IMR-90 (cell line): ENCODE measurements around the gene RHBDF2. TPM values are rescaled to one million over a fixed set of nuclear protein-coding genes. Genes with fewer than 3 reads are reported as not detected.

Experiments
- ATAC-seq: fragments of 200-7000 bp; cut with Tn5 transposase; 2 replicates; pipeline ENCODE4 v1.9.1; 2020; ENCODE audit warnings: low read depth, mild to moderate bottlenecking, moderate library complexity
- BruUV-seq: library from RNA; stranded (reverse); fragments of 400-500 nt; replicated peaks from 2 replicates; lab custom pipeline; 2021; lab: Mats Ljungman, UMichigan
- CTCF ChIA-PET: fragments of 300-600 bp; formaldehyde crosslinking; extraction: SDS; loops from one replicate; lab custom pipeline; 2021; ENCODE audit warnings: antibody characterized with exemption; lab: Yijun Ruan, JAX
- POLR2A ChIA-PET: fragments of 300-600 bp; sonication (Branson Sonifier 250); formaldehyde crosslinking; loops from one replicate; lab custom pipeline; 2022; ENCODE audit warnings: antibody characterized with exemption; ENCODE audit not compliant: unreplicated experiment; lab: Charles Lee
- DNase-seq: peaks from one replicate; pipeline ENCODE4 v3.0.0; 2013
- H2AFZ ChIP-seq: replicated peaks from 2 replicates; pipeline ENCODE3; 2013; ENCODE audit warnings: low read length, mild to moderate bottlenecking; ENCODE audit not compliant: poor library complexity
- H2AK5ac ChIP-seq: 2 replicates; pipeline ENCODE4 v1.6.1; 2013; ENCODE audit warnings: low read depth, low read length, inconsistent platforms
- H2AK9ac ChIP-seq: replicated peaks from 2 replicates; pipeline ENCODE3; 2013; ENCODE audit warnings: mild to moderate bottlenecking, low read depth, low read length, moderate library complexity; ENCODE audit not compliant: poor library complexity
- H2BK120ac ChIP-seq: 2 replicates; pipeline ENCODE4 v1.6.1; 2013; ENCODE audit warnings: low read depth, low read length, inconsistent platforms
- H2BK15ac ChIP-seq: 3 replicates; pipeline ENCODE4 v1.6.1; 2013; ENCODE audit warnings: low read depth, low read length, inconsistent platforms
- H2BK20ac ChIP-seq: 2 replicates; pipeline ENCODE4 v1.6.1; 2013; ENCODE audit warnings: low read depth, mild to moderate bottlenecking, inconsistent platforms, low read length, moderate library complexity
- H2BK5ac ChIP-seq: 2 replicates; pipeline ENCODE4 v1.6.1; 2013; ENCODE audit warnings: mild to moderate bottlenecking, low read depth, low read length, inconsistent platforms; ENCODE audit not compliant: poor library complexity, severe bottlenecking
- H3K14ac ChIP-seq: replicated peaks from 2 replicates; pipeline ENCODE4 v1.6.1; 2013; ENCODE audit warnings: low read depth, low read length, inconsistent platforms
- H3K18ac ChIP-seq: 2 replicates; pipeline ENCODE4 v1.6.1; 2013; ENCODE audit warnings: low read depth, low read length, control low read depth
- H3K23ac ChIP-seq: 2 replicates; pipeline ENCODE4 v1.6.1; 2013; ENCODE audit warnings: low read depth, low read length, inconsistent platforms
- H3K27ac ChIP-seq: 2 replicates; pipeline ENCODE4 v1.5.1; 2013; ENCODE audit warnings: mild to moderate bottlenecking, control low read depth, low read length; ENCODE audit not compliant: insufficient read depth
- H3K27me3 ChIP-seq: 2 replicates; pipeline ENCODE4 v1.6.1; 2013; ENCODE audit warnings: low read length; ENCODE audit not compliant: control insufficient read depth, insufficient read depth
- H3K36me3 ChIP-seq: 2 replicates; pipeline ENCODE4 v1.6.1; 2013; ENCODE audit warnings: low read length, mixed read lengths; ENCODE audit not compliant: control insufficient read depth, insufficient read depth
- H3K4ac ChIP-seq: 2 replicates; pipeline ENCODE4 v1.6.1; 2013; ENCODE audit warnings: low read depth, low read length, inconsistent platforms
- H3K4me1 ChIP-seq: 2 replicates; pipeline ENCODE4 v1.6.1; 2013; ENCODE audit warnings: low read length, mixed read lengths; ENCODE audit not compliant: control insufficient read depth, insufficient read depth
- H3K4me2 ChIP-seq: 2 replicates; pipeline ENCODE4 v1.6.1; 2013; ENCODE audit warnings: low read depth, mild to moderate bottlenecking, control low read depth, low read length, moderate library complexity
- H3K4me3 ChIP-seq: 2 replicates; pipeline ENCODE4 v1.5.1; 2013; ENCODE audit warnings: low read depth, mild to moderate bottlenecking, control low read depth, low read length, moderate library complexity; ENCODE audit not compliant: insufficient read depth
- H3K56ac ChIP-seq: 2 replicates; pipeline ENCODE4 v1.6.1; 2013; ENCODE audit warnings: low read length, inconsistent platforms; ENCODE audit not compliant: insufficient read depth; ENCODE audit errors: extremely low read depth
- H3K79me1 ChIP-seq, 2 experiments: 2 replicates each; pipeline ENCODE4 v1.6.1; 2013; ENCODE audit warnings: low read length in 2 of 2, inconsistent platforms in 1 of 2, low read depth in 1 of 2
- H3K9ac ChIP-seq: 2 replicates; pipeline ENCODE4 v1.6.1; 2013; ENCODE audit warnings: low read depth, low read length, control low read depth
- H3K9me1 ChIP-seq: 2 replicates; pipeline ENCODE4 v1.6.1; 2013; ENCODE audit warnings: low read length, inconsistent platforms; ENCODE audit not compliant: insufficient read depth
- H3K9me3 ChIP-seq: 2 replicates; pipeline ENCODE4 v1.6.1; 2013; ENCODE audit warnings: low read length; ENCODE audit not compliant: control insufficient read depth, insufficient read depth
- H4K20me1 ChIP-seq: 2 replicates; pipeline ENCODE4 v1.6.1; 2013; ENCODE audit warnings: low read length, inconsistent platforms; ENCODE audit not compliant: insufficient read depth
- H4K5ac ChIP-seq: 2 replicates; pipeline ENCODE4 v1.6.1; 2013; ENCODE audit warnings: mild to moderate bottlenecking, low read depth, low read length, control low read depth
- H4K8ac ChIP-seq, 2 experiments: 2 replicates each; pipeline ENCODE4 v1.6.1; 2013; ENCODE audit warnings: low read depth in 2 of 2, low read length in 2 of 2, control low read depth in 1 of 2, inconsistent platforms in 1 of 2
- H4K91ac ChIP-seq: 2 replicates; pipeline ENCODE4 v1.6.1; 2013; ENCODE audit warnings: low read depth, low read length, inconsistent platforms; ENCODE audit not compliant: insufficient read depth
- POLR2A ChIP-seq: IDR thresholded peaks from 2 replicates; pipeline ENCODE4 v1.6.1; 2012; ENCODE audit warnings: mild to moderate bottlenecking, low read depth, low read length
- WGBS, 2 experiments: methylation state at CpG; one replicate each; pipeline versions ENCODE4 v1.1.5 to v1.1.7; 2013; ENCODE audit warnings: missing lambda C conversion rate in 2 of 2; ENCODE audit not compliant: insufficient read length in 1 of 2; ENCODE audit errors: extremely low coverage in 2 of 2; 5-methylcytosine and 5-hydroxymethylcytosine counted together
- dilution Hi-C: fragments of 300-500 bp; cut with HindIII; formaldehyde crosslinking; loops from one replicate; pipeline ENCODE4 v1.14.3; 2018; ENCODE audit warnings: low sequenced_read_pairs; ENCODE audit not compliant: unreplicated experiment
- in situ Hi-C: fragments of 300-500 bp; cut with MboI; formaldehyde crosslinking; loops from 3 replicates; pipeline ENCODE4 v1.14.3; 2019; ENCODE audit warnings: low sequenced_read_pairs, inconsistent platforms, mixed read lengths
- intact Hi-C: fragments of 100-400 bp; cut with micrococcal nuclease; formaldehyde crosslinking; loops from 2 replicates; pipeline ENCODE4 v1.10.0; 2022
- polyA plus RNA-seq, 3 experiments: library from polyadenylated mRNA; depleted of rRNA; stranded (reverse); fragments of >200 nt; gene quantifications; 2 replicates each; pipeline ENCODE4 v1.2.3, GENCODE V29; 2012; ENCODE audit warnings: low replicate concordance in 1 of 3
- total RNA-seq: library from RNA; depleted of rRNA; stranded (reverse); fragments of >200 nt; gene quantifications from 2 replicates; pipeline ENCODE4 v1.2.3, GENCODE V29; 2012

RHBDF2 gene
- total and polyA plus RNA-seq, 2 of the 4 experiments (the other 2 are of a cell fraction): 1.3 to 8.3 TPM

- in situ Hi-C loops: no loop called here
- no peak overlapping the region for H3K23ac ChIP-seq
- H2AK5ac ChIP-seq: no peak overlapping the region
- H3K4ac ChIP-seq: no peak overlapping the region
- no peak for ATAC-seq
- H3K18ac ChIP-seq: no peak overlapping the region
- H2BK15ac ChIP-seq: no peak overlapping the region
- H3K79me1 ChIP-seq: no peaks in the 10 kb centered on the region
- DNase-seq: no peak
- dilution Hi-C loops: no loop called here
- no peak overlapping the region for H3K4me2 ChIP-seq
- intact Hi-C loops: no loop called here
- no peak overlapping the region for H3K56ac ChIP-seq
- TF ChIP-seq POLR2A: no peak
- H4K20me1 ChIP-seq: no peaks in the 10 kb centered on the region
- H4K91ac ChIP-seq: no peak overlapping the region
- H4K5ac ChIP-seq: no peak overlapping the region
- no peaks in the 10 kb centered on the region; the same call in 1 of the 2 replicates for H3K36me3 ChIP-seq
- no peak overlapping the region for H3K4me3 ChIP-seq
- H4K8ac ChIP-seq: no peak overlapping the region
- H3K14ac ChIP-seq: no peak overlapping the region
- H3K27me3 ChIP-seq: 0 out of 2 replicates have a peak, but pooled peaks cover 1% of the 10 kb centered on the region
- WGBS, 2 experiments: 93% methylated on average over 7 of the region's 11 CpGs; no CpG with 5 or more reads in 1 of the 2 experiments
- H2BK20ac ChIP-seq: no peak overlapping the region
- BruUV-seq: no TSS peak
- H2BK5ac ChIP-seq: no peak overlapping the region
- POLR2A ChIA-PET: no interaction called here
- H3K9me3 ChIP-seq: no peaks in the 10 kb centered on the region
- no peak overlapping the region for H2BK120ac ChIP-seq
- H3K9me1 ChIP-seq: peaks cover under 1% of the 10 kb centered on the region; the same call in 1 of the 2 replicates
- H3K4me1 ChIP-seq: no peaks in the 10 kb centered on the region
- no peak overlapping the region for H2AK9ac ChIP-seq
- H3K27ac ChIP-seq: no peak overlapping the region
- CTCF ChIA-PET: no interaction called here
- H3K9ac ChIP-seq: no peak overlapping the region
- no peak overlapping the region for H2AFZ ChIP-seq
Measured at GRCh38 chr17:76472726-76473125, 28.5 kb downstream of the RHBDF2 start.
